ENCODE data around the gene KIF6.

DNA sequence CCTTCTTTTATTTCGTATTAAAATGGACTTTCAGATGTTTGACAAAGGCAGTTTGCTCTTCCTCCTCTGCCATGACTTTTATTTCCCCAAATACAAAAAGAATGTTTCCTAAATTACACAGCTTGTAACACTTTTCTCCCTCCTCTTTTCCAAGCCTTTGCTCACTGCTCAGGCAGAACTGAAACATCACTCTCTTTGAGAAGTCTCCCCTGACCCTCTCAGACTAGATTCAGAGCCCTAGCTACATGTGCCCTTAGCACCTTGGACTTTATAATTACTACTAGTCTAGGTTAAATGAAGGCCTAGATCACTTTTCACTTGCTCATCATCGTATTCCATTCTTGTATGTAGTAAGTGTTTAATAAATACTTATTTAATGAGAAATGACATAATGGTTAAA is 8.5 kb upstream of the KIF6 start:
- TF ChIP-seq GATA2 (IDR thresholded peaks at IDR 0.05; ENCODE audit: low read depth, low read length): no peak
- TF ChIP-seq GATA3 (IDR thresholded peaks at IDR 0.05; ENCODE audit: low read depth, low read length): no peak

Measured in SH-SY5Y (cell line).